Stimulated activated CD4-positive, alpha-beta T cell treated with anti-CD3 and anti-CD28 coated beads, Interleukin-4, amount 100 ng/mL, for 4 hours (primary cell): Measurements from ENCODE around the gene RALGAPA2.
"Not testable (repeated sequence)": the region's sequence is repeated elsewhere in the genome, so short reads cannot be mapped to it uniquely, and the experiment has no call there.

Source experiments
- DNase-seq, 2 experiments: peaks; one replicate each; pipeline ENCODE4 v3.0.0-alpha.2; 2020

RALGAPA2 gene

GRCh38 chr20:20362774-20363433 lies 349.5 kb downstream of the RALGAPA2 start:
- no peak for DNase-seq

DNA sequence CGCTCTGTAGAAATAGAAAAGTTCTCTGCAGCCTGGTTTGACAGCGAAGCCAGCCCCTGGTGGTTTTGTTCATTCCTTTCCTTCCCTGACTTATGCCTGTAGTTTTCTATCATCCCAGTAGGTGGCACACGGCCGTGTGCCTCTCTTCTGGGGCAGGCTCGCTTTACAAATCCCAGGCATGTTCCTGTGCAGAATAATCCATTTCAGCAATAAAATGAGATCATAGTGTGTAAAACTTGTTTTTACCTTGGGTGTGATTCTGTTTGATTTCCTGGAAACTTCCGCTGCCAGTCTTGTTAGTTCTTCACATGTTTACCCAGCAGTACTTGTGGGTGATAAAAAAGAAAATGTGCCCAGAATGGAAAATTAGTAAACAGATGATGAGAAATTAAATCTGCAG lies 352.0 kb downstream of the RALGAPA2 start:
- peak in 1 of 2 experiments; percentile 20 for DNase-seq

GRCh38 chr20:20359628-20360027 lies 352.8 kb downstream of the RALGAPA2 start:
- DNase-seq = no peak

DNA sequence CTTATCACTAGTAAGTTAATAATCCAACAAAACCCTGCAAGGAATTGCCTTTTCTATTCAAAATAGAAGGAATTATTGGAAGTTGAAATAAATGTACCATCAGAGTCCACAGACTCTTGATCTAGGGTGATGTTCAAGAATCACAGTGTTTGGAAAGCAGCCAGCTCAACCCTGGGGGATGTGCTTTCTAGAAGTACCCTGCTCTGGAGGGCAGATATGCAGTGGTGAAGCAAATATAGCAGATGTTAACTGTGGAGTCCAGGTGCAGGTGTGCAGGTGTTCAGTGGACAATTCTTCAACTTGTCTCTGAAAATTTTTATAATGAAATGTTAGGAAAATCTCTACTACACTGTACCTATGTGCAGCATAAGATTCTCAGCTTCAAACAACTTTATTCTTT lies 353.6 kb downstream of the RALGAPA2 start:
- DNase-seq = no peak

DNA sequence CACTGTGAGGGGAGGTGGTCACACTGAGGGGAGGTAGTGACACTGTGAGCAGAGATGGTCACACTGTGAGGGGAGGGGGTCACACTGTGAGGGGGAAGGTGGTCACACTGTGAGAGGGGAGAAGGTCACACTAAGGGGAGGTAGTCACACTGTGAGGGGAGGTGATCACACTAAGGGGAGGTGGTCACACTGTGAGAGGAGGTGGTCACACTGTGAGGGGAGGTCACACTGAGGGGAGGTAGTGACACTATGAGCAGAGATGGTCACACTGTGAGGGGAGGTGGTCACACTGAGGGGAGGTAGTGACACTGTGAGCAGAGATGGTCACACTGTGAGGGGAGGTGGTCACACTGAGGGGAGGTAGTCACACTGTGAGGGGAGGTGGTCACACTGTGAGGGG lies 356.9 kb downstream of the RALGAPA2 start:
- DNase-seq = not testable (repeated sequence)

DNA sequence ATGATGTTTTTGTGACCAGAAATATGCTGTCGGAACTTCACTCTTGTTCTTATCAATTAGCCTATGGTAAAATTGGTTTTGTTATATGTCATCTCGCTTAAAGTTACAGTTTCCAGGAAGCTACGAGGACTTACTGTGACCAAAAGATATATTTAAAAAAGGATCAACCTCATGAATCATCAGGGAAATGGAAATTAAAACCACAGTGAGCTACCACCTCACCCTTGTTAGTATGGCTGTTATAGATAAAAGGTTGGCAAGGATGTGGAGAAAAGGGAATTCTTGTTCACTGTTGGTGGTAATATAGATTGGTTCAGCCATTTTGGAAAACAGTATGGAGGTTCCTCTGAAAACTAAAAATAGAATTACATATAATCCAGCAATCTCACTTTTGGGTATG lies 358.9 kb downstream of the RALGAPA2 start:
- DNase-seq = no peak

DNA sequence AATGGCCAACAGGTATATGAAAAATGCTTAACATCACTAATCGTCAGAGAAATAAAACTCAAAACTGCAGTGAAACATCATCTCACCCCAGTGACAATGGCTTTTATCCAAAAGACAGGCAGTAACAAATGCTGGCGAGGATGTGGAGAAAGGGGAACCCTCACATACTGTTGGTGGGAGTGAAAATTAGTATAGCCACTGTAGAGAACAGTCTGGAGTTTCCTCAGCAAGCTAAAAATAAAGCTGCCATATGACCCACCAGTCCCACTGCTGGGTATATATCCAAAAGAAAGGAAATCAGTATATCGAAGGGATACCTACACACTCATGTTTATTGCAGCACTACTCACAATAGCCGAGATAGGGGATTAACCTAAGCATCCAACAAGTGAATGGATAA lies 368.0 kb downstream of the RALGAPA2 start:
- DNase-seq = no peak

DNA sequence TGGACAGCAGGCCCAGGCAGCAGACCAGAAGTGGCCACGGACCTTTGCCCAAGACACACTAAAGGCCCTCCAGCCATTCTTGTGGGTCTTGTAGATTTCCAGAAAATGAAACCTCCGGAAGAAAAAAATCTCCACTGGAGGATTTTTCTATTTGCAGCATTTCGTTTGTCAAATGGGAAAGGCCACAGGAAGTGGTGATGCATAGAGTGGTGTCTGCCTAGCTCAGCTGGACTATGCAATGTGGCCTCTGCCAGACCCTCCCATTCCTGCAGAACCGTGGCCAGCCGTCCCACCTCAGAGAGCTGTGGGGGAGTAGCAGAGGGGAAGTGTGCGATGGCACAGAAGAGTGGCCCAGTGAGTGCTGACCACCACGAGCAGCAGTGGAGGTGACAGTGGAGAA lies 368.5 kb downstream of the RALGAPA2 start:
- DNase-seq = no peak
